NB4 (cell line): Measurements from ENCODE around the gene RANBP2.

Experiments used
- DNase-seq: peaks from one replicate; pipeline ENCODE4 v3.0.0; 2010; ENCODE audit warnings: low read depth
- H3K4me3 ChIP-seq: one replicate; pipeline ENCODE4 v1.5.1; 2011; ENCODE audit warnings: mild to moderate bottlenecking, low read depth, low read length, moderate library complexity
- MYC ChIP-seq: IDR thresholded peaks from 2 replicates; pipeline ENCODE4 v1.6.1; 2011; ENCODE audit warnings: low read depth, low read length
- POLR2A ChIP-seq: IDR thresholded peaks from 2 replicates; pipeline ENCODE4 v1.6.1; 2011; ENCODE audit warnings: mild to moderate bottlenecking; ENCODE audit not compliant: insufficient read length; ENCODE audit errors: extremely low read depth
- TF ChIP-seq, protein P1 (sequence below): IDR thresholded peaks from 2 replicates; pipeline ENCODE4 v1.6.1; 2011; ENCODE audit warnings: low read depth, low read length
- TF ChIP-seq, protein P2 (sequence below): IDR thresholded peaks from one replicate; pipeline ENCODE4 v1.5.1; 2012; ENCODE audit warnings: low read depth, low read length

Gene RANBP2

DNA sequence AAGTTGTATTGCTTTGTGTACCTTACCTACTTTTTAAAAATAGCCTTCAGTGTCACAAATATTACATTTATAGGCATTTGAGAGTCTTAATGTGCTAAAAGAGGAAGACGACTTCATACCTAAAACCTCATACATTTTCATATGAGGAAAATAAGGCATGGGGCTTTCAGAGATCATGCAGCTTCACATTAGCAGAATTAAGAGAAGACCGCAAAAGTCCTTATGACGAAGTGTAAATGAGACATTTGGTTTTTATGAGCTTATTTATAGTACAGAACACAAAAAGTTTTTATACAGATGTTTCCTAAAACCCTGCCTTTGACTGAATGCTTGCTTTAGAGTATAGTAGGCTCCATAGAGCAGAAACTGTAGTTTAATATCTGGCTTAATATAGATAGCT is 57.2 kb downstream of the RANBP2 start:
- TF ChIP-seq MYC: no peak
- no peak overlapping the region for H3K4me3 ChIP-seq
- no peak for DNase-seq

DNA sequence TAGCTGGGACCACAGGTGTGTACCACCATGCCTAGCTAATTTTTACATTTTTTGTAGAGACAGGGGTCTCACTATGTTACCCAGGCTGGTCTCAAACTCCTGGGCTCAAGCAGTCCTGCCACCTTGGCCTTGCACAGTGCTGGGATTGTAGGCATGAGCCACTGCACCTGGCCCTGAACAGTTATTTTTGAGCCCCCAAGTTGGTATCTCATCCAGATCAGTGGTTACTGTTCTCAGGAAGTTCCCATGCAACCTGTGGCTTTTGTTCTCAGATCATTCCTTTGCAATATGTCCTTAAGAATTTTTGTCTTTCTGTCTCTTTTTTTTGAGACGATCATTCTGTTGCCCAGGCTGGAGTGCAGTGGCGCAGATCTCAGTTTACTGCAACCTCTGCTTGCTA is 59.6 kb downstream of the RANBP2 start:
- TF ChIP-seq, protein P1, sequence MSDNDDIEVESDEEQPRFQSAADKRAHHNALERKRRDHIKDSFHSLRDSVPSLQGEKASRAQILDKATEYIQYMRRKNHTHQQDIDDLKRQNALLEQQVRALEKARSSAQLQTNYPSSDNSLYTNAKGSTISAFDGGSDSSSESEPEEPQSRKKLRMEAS: no peak
- TF ChIP-seq, protein P2, sequence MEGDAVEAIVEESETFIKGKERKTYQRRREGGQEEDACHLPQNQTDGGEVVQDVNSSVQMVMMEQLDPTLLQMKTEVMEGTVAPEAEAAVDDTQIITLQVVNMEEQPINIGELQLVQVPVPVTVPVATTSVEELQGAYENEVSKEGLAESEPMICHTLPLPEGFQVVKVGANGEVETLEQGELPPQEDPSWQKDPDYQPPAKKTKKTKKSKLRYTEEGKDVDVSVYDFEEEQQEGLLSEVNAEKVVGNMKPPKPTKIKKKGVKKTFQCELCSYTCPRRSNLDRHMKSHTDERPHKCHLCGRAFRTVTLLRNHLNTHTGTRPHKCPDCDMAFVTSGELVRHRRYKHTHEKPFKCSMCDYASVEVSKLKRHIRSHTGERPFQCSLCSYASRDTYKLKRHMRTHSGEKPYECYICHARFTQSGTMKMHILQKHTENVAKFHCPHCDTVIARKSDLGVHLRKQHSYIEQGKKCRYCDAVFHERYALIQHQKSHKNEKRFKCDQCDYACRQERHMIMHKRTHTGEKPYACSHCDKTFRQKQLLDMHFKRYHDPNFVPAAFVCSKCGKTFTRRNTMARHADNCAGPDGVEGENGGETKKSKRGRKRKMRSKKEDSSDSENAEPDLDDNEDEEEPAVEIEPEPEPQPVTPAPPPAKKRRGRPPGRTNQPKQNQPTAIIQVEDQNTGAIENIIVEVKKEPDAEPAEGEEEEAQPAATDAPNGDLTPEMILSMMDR: no peak
- TF ChIP-seq MYC: no peak
- no peak for TF ChIP-seq POLR2A
- H3K4me3 ChIP-seq: no peak overlapping the region
- no peak for DNase-seq

DNA sequence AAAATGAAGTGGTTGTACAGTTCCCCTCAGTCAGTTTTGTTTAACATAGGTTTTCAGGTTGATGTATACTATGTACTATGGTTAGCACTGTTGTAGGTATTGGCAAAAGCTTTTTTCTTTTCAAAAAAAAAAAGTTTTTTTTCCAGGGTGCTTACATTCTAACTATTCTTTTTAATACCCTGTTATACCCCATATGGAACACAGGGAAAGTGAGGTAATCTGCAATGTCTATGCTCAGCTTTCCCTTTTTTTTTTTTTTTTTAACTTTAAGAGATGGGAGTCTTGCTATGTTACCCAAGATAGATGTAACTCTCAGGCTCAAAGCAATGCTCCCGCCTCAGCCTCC is 66.7 kb downstream of the RANBP2 start:
- no peak for DNase-seq
- peak overlapping the region; percentile 89 for H3K4me3 ChIP-seq
- TF ChIP-seq MYC: no peak
- TF ChIP-seq, protein P2: no peak

DNA sequence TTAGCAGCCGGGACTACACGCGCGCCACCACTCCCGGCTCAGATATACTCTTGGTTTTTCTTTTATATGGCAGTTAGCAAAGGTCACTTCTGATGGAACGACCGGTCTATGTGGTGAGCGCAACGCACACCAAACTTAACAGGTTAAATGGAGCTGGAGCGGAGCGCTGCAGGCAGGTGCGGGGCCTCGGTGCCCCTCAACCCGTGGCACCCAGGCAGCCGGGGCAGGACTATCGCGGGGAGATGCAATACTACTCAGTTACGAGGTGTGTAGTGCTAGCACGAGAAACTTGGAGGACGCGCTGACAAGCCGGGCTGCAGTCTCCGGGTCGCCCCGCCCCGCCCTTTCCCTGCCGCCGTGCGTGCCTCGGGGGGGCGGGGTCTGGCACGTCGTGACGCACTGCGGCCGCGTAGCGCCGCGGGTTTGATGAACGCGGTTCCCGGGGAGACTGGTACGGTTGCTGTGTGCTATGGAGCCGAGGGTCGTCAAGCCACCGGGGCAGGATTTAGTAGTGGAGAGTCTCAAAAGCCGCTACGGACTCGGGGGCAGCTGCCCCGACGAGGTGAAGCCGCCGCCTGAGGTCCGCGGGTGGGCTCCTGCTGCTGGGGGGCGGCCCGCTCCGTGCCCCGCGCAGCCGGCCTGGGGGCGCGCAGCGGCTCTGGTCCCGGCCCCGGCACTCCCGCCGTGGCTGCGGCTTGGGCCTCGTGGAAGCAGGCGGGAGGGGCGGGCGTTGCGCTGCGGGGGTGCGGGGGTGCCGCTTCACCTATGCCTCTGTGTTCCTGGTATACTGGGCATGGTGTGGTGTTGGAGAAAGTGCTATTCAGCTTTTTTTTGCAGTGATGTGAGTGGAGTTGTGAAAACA is 67.3 kb downstream of the RANBP2 start, which contains the start of gene CCDC138:
CCDC138 (plus strand) TSS at position 418 of the 862 bp plus-strand sequence; CDS start at position 470, 52 bp downstream.
- TF ChIP-seq MYC (peak; percentile 57), POLR2A (peak; percentile 81)
- TF ChIP-seq, protein P1: peak; percentile 64; the same call in 1 of the 2 replicates
- TF ChIP-seq, protein P2: no peak
- peak; percentile 97 for DNase-seq
- peak within 1 kb of the TSS; percentile 89 for H3K4me3 ChIP-seq

DNA sequence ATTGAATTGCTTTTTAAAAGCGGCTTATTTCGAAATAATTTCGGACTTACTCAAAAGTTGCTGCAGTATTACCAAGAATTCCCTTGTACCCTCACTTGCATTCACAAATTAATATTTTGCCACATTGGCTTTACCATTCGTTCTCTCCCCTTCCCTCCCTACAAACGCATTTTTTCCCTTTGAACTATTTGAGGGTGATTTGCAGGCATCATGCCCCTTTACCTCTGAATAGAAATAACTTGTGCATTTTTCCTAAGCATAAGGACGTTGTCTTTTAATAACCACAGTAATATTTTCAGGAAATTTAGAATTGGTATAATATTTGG is 67.9 kb downstream of the RANBP2 start:
- H3K4me3 ChIP-seq: peak overlapping the region; percentile 89
- DNase-seq: no peak
- TF ChIP-seq, protein P1: no peak
- TF ChIP-seq POLR2A (no peak), MYC (no peak)
- TF ChIP-seq, protein P2: no peak

DNA sequence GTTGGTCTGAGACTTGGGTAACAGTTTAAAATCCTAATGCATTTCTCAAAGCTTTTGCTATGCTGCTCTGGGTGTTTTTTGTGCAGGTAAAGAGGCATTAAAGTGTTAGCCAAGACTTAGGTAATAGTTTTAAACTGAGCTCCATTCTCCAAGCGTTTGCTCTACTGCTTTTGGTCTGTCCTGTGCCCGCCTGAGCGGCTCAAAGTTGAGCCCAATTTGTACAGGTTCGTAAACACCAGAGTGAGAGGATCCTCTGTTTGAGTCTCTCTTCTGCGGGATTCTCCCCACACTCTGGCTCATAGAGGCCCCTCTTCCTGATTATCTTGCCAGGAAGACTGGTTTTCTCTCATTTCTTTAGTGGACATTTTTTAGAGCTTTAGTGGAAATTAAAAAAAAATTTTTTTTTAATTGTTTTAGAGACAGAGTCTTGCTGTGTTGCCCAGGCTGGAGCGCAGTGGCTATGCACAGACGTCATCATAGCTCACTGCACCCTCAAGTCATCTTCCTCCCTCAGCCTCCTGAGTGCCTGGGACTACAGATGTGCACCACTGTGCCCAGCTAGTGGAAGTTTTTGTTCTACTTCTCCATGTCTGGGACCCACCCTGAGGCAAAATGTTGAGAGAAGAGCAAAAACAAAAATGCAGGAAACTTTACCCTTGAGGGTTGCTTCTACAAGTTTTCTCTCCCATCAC is 83.9 kb downstream of the RANBP2 start:
- no peak for DNase-seq
- no peak overlapping the region for H3K4me3 ChIP-seq
- TF ChIP-seq, protein P1: no peak
- TF ChIP-seq MYC (no peak), POLR2A (no peak)
- TF ChIP-seq, protein P2: no peak
